Medulla oblongata (tissue), 1 donor: ENCODE results near the gene LY6G5B.

Source experiments
- DNase-seq: peaks from one replicate; pipeline ENCODE4 v3.0.0-alpha.2; 2015; ENCODE audit errors: extremely low spot score

LY6G5B gene

DNA sequence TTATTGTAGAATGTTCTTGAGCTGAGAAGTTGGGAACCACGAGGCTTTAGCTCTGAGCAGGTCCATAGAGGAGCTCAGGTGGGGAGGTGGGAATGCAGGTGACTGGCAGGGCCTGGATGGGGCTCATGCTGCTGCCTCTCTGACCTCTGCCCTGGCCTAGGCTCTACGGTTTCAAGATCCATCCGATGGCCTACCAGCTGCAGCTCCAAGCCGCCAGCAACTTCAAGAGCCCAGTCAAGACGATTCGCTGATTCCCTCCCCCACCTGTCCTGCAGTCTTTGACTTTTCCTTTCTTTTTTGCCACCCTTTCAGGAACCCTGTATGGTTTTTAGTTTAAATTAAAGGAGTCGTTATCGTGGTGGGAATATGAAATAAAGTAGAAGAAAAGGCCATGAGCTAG lies at the start of gene LY6G5B:
LY6G5B (plus strand) TSS at position 301 of the 400 bp plus-strand sequence. CDS start 975 bp downstream, outside the sequence.
- no peak for DNase-seq

- DNase-seq = peak; percentile 61
Measured at GRCh38 chr6:31620586-31621319, 49.0 kb upstream of the LY6G5B start, which contains the start of gene PRRC2A. Gene PRRC2A (plus strand): TSS chr6:31620715. CDS start chr6:31622790, 2,075 bp downstream.

DNA sequence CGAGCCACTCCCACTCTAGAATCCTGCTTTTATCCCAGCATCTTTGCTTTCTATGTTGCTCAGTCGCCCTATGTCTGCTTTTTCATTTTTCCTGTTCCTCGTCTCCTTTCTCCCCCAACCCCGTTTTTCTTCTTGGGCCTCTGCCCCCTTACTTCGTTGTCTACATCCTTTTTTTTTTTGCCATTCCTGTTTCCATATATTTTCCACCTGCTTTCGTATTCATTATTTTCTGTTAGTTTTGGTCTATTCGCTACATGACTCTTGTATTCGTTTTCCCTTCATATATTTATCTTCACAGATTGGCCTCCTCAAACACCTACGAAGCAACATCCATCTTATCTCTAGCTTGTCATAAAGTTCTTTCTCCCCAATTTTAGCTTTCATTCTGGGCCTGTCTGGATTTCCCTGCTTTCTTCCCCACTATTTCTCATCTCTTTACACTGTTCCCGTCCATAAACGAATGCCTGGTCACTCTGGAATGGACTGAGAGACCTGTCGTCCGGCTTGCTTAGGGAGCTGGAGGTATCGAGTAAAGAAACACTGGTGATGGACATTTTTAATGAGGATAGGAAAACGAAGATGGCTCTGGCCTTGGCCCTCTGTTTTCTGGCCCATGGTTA lies 48.3 kb upstream of the LY6G5B start:
- peak; percentile 37 for DNase-seq

GRCh38 chr6:31621991-31622390 lies 47.8 kb upstream of the LY6G5B start:
- peak; percentile 32 for DNase-seq

DNA sequence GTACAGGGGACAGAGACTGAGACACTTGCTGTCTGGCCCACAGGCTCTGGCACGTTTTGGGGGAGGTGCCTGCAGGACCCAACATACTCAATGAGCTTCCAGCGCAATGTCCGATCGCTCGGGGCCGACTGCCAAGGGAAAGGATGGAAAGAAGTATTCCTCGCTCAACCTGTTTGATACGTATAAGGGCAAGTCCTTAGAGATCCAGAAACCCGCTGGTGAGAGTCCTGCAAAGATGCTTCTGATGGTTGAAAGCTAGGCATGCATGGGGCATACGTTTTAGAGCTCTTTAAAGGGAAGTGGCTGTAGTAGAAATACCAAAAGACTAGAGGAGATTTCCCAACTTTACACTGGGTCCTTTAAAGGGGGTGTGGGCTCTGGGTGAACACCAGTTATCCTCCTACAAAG lies 47.1 kb upstream of the LY6G5B start:
- DNase-seq = no peak

- no peak for DNase-seq
Measured at GRCh38 chr6:31624070-31624469, 45.7 kb upstream of the LY6G5B start.

DNA sequence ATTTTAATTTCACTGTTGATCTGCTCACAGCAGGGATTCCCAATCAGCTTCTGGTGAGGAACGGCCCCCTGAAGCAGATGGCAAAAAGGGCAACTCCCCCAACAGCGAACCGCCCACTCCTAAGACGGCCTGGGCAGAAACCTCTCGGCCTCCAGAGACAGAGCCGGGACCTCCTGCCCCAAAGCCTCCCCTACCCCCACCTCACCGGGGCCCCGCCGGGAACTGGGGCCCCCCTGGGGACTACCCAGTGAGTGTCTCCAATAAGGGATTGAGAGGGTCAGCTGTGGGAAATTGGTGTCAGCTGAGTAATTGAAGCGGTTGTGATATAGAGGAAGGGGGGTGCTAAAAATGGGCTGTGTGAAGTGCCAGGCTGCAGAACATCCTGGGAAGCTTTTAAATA lies 42.8 kb upstream of the LY6G5B start:
- DNase-seq = no peak

DNA sequence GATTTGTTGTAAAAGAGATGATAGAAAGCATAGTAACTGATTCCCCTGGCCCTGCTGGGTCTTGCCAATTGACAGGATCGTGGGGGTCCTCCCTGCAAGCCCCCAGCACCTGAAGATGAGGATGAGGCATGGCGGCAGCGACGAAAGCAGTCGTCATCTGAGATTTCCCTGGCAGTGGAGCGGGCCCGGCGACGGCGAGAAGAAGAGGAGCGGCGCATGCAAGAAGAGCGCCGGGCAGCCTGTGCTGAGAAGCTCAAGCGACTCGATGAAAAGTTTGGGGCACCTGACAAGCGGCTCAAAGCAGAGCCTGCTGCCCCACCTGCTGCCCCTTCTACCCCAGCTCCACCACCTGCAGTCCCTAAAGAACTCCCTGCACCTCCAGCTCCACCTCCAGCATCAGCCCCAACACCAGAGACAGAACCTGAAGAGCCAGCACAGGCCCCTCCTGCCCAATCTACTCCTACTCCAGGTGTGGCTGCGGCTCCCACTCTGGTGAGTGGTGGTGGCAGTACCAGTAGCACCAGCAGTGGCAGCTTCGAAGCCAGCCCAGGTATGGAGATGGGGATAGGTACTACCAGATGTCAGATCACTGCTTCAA lies 42.0 kb upstream of the LY6G5B start:
- DNase-seq = no peak

DNA sequence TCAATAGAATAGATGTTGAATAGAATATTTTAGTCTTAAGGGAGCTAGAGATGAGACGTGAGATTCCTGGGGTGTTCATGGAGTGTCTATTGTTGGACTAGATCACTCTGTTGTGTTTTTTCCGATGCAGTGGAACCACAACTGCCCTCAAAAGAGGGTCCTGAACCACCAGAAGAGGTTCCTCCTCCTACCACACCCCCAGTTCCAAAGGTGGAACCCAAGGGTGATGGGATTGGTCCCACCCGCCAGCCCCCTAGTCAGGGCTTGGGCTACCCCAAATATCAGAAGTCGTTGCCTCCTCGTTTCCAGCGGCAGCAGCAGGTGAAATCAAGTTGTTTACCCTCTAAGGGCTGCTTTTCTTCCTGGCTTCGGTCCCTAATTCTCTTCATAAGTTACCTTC lies 40.8 kb upstream of the LY6G5B start:
- no peak for DNase-seq

DNA sequence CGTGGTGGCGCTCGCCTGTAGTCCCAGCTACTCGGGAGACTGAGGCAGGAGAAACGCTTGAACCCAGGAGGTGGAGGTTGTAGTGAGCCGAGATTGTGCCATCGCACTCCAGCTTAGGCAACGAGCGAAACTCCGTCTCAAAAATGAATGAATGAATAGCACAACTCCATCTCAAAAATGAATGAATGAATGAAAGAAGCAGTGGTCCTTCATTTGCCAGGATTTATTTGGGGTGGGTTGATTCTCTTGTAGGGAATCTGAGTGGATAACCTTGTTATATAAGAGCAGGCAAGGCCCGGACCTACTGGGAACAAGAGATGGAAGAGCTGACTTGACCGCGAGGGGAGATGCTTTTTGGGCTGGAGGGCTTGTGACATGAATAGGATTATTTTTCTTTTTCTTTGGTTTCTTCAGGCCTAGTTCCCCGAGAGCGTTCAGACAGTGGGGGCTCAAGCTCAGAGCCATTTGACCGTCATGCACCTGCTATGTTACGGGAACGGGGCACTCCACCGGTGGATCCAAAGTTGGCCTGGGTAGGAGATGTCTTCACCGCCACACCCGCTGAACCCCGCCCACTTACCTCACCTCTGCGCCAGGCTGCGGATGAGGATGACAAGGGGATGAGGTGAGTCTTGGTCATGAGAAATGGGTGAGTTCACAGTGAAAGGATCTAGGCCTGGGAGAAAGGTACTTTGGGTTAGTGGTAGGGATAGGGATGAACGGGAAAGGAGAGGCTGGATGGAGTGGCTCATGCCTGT lies 39.4 kb upstream of the LY6G5B start:
- DNase-seq = no peak

GRCh38 chr6:31631209-31631608 lies 38.6 kb upstream of the LY6G5B start:
- no peak for DNase-seq

DNA sequence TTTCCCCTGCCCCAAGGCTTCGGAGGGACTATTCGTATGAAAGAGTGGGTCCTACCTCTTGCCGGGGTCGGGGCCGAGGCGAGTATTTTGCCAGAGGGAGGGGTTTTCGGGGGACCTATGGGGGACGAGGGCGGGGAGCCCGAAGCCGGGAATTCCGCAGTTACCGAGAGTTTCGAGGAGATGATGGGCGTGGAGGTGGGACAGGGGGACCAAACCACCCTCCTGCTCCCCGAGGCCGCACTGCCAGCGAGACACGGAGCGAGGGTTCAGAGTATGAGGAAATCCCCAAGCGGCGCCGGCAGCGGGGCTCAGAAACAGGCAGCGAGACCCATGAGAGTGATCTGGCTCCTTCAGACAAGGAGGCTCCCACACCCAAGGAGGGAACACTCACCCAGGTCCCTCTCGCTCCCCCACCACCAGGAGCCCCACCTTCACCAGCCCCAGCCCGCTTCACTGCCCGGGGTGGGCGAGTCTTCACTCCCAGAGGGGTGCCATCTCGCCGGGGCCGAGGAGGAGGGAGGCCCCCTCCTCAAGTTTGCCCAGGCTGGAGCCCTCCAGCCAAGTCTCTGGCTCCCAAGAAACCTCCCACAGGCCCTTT lies 38.0 kb upstream of the LY6G5B start:
- DNase-seq = no peak

DNA sequence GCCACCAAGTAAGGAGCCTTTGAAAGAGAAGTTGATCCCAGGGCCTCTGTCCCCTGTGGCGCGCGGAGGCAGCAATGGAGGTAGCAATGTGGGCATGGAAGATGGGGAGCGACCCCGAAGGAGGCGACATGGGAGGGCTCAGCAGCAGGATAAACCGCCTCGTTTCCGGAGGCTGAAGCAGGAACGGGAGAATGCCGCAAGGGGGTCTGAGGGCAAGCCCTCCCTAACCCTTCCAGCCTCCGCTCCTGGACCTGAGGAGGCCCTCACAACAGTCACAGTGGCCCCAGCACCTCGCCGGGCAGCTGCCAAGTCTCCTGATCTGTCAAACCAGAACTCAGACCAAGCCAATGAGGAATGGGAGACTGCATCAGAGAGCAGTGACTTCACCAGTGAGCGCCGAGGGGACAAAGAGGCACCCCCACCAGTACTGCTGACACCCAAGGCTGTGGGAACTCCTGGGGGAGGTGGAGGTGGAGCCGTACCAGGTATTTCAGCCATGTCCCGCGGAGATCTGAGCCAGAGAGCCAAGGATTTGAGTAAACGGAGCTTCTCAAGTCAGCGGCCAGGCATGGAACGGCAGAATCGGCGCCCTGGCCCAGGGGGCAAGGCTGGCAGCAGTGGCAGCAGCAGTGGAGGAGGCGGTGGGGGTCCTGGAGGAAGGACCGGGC lies 37.4 kb upstream of the LY6G5B start:
- DNase-seq = no peak

DNA sequence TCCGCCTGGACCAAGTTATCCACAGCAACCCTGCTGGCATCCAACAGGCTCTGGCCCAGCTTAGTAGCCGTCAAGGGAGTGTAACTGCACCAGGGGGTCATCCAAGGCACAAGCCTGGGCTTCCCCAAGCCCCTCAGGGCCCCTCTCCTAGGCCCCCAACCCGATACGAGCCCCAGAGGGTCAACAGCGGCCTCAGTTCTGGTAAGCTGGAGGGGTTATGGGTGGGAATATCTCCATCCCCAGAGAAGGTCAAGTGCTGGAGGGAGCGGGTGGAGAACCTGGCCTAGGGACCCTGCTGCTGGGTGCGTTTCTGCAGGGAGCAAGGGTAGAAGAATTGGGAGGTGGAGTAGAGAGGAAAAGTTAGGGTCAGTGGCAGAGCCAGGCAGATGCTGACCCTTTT lies 36.3 kb upstream of the LY6G5B start:
- no peak for DNase-seq

DNA sequence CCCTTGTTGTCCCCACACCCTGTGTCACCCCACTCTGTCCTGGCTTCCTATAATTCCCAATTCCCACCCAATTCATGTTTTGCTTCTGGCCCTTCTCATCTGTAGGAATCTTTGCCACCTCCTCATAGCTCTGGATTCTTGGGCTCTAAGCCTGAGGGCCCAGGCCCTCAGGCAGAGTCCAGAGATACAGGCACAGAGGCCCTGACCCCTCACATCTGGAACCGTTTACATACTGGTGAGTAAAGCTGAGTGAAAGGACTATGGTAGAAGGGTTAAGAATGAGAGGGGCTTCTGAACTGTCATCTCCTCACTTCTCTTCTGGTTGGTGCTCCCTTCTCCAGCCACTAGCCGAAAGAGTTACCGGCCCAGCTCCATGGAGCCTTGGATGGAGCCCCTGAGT lies 35.6 kb upstream of the LY6G5B start:
- no peak for DNase-seq

DNA sequence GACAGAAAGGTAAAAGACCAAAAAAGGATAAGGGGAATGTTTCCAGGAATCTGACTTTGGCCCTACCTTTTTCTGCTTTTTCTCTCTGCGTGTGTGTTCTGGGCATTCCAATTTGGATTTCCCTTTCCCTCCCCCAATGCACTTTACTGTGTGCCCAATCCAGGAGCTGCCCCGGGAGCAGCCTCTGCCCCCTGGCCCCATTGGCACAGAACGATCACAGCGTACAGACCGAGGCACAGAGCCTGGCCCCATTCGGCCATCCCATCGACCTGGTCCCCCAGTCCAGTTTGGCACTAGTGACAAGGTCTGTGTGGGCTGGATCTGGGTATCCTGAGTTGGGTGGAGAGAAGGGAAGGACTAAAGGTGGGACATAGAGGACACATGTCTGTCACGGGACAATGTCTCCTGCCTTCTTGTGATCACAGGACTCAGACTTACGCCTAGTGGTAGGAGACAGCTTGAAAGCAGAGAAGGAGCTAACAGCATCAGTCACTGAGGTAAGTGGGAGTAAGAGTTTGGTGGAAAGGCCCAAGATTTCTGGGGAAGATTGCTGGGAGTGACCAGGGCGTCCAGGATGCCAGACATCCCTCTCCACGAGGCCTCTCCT lies 34.7 kb upstream of the LY6G5B start:
- DNase-seq = no peak

- no peak for DNase-seq
Measured at GRCh38 chr6:31636698-31637596, 32.8 kb upstream of the LY6G5B start.

- DNase-seq = no peak
Measured at GRCh38 chr6:31639043-31639442, 30.7 kb upstream of the LY6G5B start.

DNA sequence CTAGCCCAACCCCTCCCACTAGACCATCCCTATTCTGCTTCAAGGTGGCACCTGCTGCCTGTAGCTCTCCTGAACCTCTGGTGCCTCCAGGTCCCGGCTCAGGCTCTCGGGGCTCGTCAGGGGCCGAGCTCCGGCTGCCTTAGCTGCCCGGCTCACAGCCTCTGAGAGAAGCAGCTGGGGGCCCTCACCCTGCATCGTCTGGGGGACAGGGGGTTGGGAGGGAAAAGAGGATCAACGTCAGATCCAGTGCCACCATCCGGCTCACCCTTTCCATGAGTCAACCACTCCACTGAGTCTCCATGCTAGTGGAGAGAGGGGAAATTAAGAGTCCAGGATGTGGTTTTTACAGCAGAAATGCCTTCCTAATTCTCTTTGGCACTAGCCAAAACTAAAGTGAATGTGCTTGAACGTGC lies 30.3 kb upstream of the LY6G5B start:
- no peak for DNase-seq

GRCh38 chr6:31640612-31641011 lies 29.2 kb upstream of the LY6G5B start:
- no peak for DNase-seq
